ENCODE data around the gene PDIK1L. TPM values are rescaled to one million over a fixed set of nuclear protein-coding genes. Genes with fewer than 3 reads are reported as not detected.

Gene PDIK1L
- total and polyA plus RNA-seq, 9 of the 15 experiments (the other 6 are each of a cell fraction or from before 2014, with no cell fraction given): 12.8 to 30.2 (median 21.5) TPM

DNA sequence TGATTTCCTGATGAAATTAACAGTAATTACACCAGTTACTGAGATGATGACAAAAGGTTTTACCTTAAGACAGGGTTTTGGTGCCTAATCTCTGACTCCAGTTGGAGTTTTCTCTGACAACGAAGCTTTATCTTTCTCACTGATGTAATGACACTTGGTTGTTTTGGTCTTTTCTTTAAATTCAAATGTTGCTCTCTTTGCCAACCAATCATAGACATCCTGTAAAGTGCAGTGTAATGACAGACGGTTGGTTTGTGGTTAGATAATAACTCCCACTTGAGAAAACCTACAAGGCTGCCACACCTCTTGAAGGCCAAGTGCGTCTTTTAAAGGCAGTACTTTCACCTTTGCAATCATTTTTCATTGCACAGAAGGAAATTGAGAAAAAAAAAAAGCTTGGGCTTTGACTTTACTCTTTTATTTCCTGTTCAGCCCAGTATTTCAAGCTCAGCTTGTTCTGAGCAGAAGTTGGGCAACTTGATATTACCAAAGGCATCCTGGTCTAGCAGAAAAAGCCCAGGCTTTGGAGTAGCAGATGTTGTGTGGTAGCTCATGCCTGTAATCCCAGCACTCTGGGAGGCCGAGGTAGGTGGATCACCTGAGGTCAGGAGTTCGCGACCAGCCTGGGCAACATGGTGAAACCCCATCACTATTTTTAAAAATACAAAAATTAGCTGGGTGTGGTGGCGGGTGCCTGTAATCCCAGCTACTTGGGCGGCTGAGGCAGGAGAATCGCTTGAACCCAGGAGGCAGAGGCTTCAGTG, 14.9 kb downstream of the PDIK1L start (continued):
- TF ChIP-seq POLR3A (IDR thresholded peaks at IDR 0.05; ENCODE audit: borderline replicate concordance, extremely low read depth, insufficient read depth, insufficient read length): no peak
- TF ChIP-seq JUNB (CRISPR knock-in tag; conservative IDR thresholded peaks at IDR 0.05): no peak
- peak; percentile 79 for TF ChIP-seq GATA2 (CRISPR knock-in tag; IDR thresholded peaks at IDR 0.05)
- TF ChIP-seq ZKSCAN3 (CRISPR knock-in tag; IDR thresholded peaks at IDR 0.05): no peak
- TF ChIP-seq, protein P1, sequence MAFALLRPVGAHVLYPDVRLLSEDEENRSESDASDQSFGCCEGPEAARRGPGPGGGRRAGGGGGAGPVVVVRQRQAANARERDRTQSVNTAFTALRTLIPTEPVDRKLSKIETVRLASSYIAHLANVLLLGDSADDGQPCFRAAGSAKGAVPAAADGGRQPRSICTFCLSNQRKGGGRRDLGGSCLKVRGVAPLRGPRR (CRISPR knock-in tag; IDR thresholded peaks at IDR 0.05): 0 out of 2 replicates have a peak, but pooled peaks have one; percentile 66
- TF ChIP-seq MYC (IDR thresholded peaks at IDR 0.05; ENCODE audit: low read depth, low read length): peak; percentile 73
- TF ChIP-seq MYC (CRISPR knock-in tag; IDR thresholded peaks at IDR 0.05; ENCODE audit: borderline replicate concordance, low read depth): 0 out of 2 replicates have a peak, but pooled peaks have one; percentile 45
- 0 out of 4 replicates have a peak, but pooled peaks of 1 of the 2 experiments have one; percentile 61 for TF ChIP-seq SRF (CRISPR knock-in tag; IDR thresholded peaks at IDR 0.05)
- TF ChIP-seq, protein P2, sequence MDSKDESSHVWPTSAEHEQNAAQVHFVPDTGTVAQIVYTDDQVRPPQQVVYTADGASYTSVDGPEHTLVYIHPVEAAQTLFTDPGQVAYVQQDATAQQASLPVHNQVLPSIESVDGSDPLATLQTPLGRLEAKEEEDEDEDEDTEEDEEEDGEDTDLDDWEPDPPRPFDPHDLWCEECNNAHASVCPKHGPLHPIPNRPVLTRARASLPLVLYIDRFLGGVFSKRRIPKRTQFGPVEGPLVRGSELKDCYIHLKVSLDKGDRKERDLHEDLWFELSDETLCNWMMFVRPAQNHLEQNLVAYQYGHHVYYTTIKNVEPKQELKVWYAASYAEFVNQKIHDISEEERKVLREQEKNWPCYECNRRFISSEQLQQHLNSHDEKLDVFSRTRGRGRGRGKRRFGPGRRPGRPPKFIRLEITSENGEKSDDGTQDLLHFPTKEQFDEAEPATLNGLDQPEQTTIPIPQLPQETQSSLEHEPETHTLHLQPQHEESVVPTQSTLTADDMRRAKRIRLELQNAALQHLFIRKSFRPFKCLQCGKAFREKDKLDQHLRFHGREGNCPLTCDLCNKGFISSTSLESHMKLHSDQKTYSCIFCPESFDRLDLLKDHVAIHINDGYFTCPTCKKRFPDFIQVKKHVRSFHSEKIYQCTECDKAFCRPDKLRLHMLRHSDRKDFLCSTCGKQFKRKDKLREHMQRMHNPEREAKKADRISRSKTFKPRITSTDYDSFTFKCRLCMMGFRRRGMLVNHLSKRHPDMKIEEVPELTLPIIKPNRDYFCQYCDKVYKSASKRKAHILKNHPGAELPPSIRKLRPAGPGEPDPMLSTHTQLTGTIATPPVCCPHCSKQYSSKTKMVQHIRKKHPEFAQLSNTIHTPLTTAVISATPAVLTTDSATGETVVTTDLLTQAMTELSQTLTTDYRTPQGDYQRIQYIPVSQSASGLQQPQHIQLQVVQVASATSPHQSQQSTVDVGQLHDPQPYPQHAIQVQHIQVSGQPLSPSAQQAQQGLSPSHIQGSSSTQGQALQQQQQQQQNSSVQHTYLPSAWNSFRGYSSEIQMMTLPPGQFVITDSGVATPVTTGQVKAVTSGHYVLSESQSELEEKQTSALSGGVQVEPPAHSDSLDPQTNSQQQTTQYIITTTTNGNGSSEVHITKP (IDR thresholded peaks at IDR 0.05; ENCODE audit: partially characterized antibody): peak; percentile 64
- peak; percentile 98 for TF ChIP-seq LCOR (CRISPR knock-in tag; IDR thresholded peaks at IDR 0.05)
- TF ChIP-seq ZKSCAN1 (IDR thresholded peaks at IDR 0.05; ENCODE audit: low read depth, low read length): peak; percentile 78
- TF ChIP-seq NBN (IDR thresholded peaks at IDR 0.05; ENCODE audit: low read depth): peak; percentile 99
- no peak for TF ChIP-seq CBX1 (IDR thresholded peaks at IDR 0.05; ENCODE audit: low read depth)
- peak; percentile 93 for TF ChIP-seq POLR2H (tag; IDR thresholded peaks at IDR 0.05; ENCODE audit: low read depth)
- no peak for TF ChIP-seq SRSF9 (IDR thresholded peaks at IDR 0.05; ENCODE audit: borderline replicate concordance, low read depth, low read length)
- peak; percentile 86 for TF ChIP-seq NFIC (IDR thresholded peaks at IDR 0.05)
- TF ChIP-seq STAT5A (IDR thresholded peaks at IDR 0.05; ENCODE audit: borderline replicate concordance, low read length): peak; percentile 89
- no peak for TF ChIP-seq SPI1 (IDR thresholded peaks at IDR 0.05; ENCODE audit: borderline replicate concordance, low read depth, low read length)
- peak; percentile 57; the same call in 1 of the 2 replicates for TF ChIP-seq ETV1 (tag; conservative IDR thresholded peaks at IDR 0.05; ENCODE audit: low read depth)
- TF ChIP-seq, protein P3, sequence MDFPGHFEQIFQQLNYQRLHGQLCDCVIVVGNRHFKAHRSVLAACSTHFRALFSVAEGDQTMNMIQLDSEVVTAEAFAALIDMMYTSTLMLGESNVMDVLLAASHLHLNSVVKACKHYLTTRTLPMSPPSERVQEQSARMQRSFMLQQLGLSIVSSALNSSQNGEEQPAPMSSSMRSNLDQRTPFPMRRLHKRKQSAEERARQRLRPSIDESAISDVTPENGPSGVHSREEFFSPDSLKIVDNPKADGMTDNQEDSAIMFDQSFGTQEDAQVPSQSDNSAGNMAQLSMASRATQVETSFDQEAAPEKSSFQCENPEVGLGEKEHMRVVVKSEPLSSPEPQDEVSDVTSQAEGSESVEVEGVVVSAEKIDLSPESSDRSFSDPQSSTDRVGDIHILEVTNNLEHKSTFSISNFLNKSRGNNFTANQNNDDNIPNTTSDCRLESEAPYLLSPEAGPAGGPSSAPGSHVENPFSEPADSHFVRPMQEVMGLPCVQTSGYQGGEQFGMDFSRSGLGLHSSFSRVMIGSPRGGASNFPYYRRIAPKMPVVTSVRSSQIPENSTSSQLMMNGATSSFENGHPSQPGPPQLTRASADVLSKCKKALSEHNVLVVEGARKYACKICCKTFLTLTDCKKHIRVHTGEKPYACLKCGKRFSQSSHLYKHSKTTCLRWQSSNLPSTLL (IDR thresholded peaks at IDR 0.05): no peak
- TF ChIP-seq U2AF2 (optimal IDR thresholded peaks at IDR 0.05; ENCODE audit: low read depth, low read length): no peak
- peak; percentile 79 for TF ChIP-seq KLF16 (IDR thresholded peaks at IDR 0.05)
- TF ChIP-seq SETDB1 (IDR thresholded peaks at IDR 0.05; ENCODE audit: low read length): no peak
- TF ChIP-seq BCL6 (CRISPR knock-in tag; IDR thresholded peaks at IDR 0.05): no peak
